ENCODE measurements around the gene PAPPA.
A peak's percentile ranks its signal among the peaks of the same experiment; 100 is the strongest.

The PAPPA gene

GRCh38 chr9:116435706-116436105 lies 282.1 kb downstream of the PAPPA start:
- DNase-seq = no peak
- TF ChIP-seq POLR2A (IDR thresholded peaks at IDR 0.05; ENCODE audit: low read length) (no peak), GATA1 (IDR thresholded peaks at IDR 0.05; ENCODE audit: low read depth, low read length) (no peak)

GRCh38 chr9:116436121-116436520 lies 282.5 kb downstream of the PAPPA start:
- no peak for DNase-seq
- TF ChIP-seq GATA1 (IDR thresholded peaks at IDR 0.05; ENCODE audit: low read depth, low read length) (no peak), POLR2A (IDR thresholded peaks at IDR 0.05; ENCODE audit: low read length) (no peak)

GRCh38 chr9:116437411-116438370 lies 284.1 kb downstream of the PAPPA start:
- no peak for DNase-seq
- TF ChIP-seq GATA1 (IDR thresholded peaks at IDR 0.05; ENCODE audit: low read depth, low read length) (no peak), POLR2A (IDR thresholded peaks at IDR 0.05; ENCODE audit: low read length) (no peak)

- no peak for DNase-seq
- TF ChIP-seq POLR2A (IDR thresholded peaks at IDR 0.05; ENCODE audit: low read length) (no peak), GATA1 (IDR thresholded peaks at IDR 0.05; ENCODE audit: low read depth, low read length) (no peak)
These were observed 288.9 kb downstream of the PAPPA start for GRCh38 chr9:116442528-116442927.

- TF ChIP-seq GATA1 (IDR thresholded peaks at IDR 0.05; ENCODE audit: low read depth, low read length) = no peak
- no peak for TF ChIP-seq POLR2A (IDR thresholded peaks at IDR 0.05; ENCODE audit: low read length)
- no peak for DNase-seq
These were observed 294.3 kb downstream of the PAPPA start for GRCh38 chr9:116447934-116448333.

- DNase-seq = no peak
- TF ChIP-seq POLR2A (IDR thresholded peaks at IDR 0.05; ENCODE audit: low read length) (no peak), GATA1 (IDR thresholded peaks at IDR 0.05; ENCODE audit: low read depth, low read length) (no peak)
These were observed 294.8 kb downstream of the PAPPA start for GRCh38 chr9:116448431-116448830.

- TF ChIP-seq POLR2A (IDR thresholded peaks at IDR 0.05; ENCODE audit: low read length) (no peak), GATA1 (IDR thresholded peaks at IDR 0.05; ENCODE audit: low read depth, low read length) (no peak)
- no peak for DNase-seq
These were observed 296.4 kb downstream of the PAPPA start for GRCh38 chr9:116449949-116450348.

GRCh38 chr9:116450378-116451139 lies 297.0 kb downstream of the PAPPA start:
- no peak for DNase-seq
- TF ChIP-seq GATA1 (IDR thresholded peaks at IDR 0.05; ENCODE audit: low read depth, low read length) = no peak

GRCh38 chr9:116451500-116452115 lies 298.0 kb downstream of the PAPPA start:
- TF ChIP-seq POLR2A (IDR thresholded peaks at IDR 0.05; ENCODE audit: low read length) (no peak), GATA1 (IDR thresholded peaks at IDR 0.05; ENCODE audit: low read depth, low read length) (no peak)
- DNase-seq = peak; percentile 19 to 45
